WTC11 (cell line): ENCODE results near the gene ZFYVE28.

Source experiments
- CTCF ChIP-seq: fragments of 200-600 bp; IDR thresholded peaks from 2 replicates; pipeline ENCODE4 v1.8.0; 2022; ENCODE audit warnings: antibody characterized with exemption
- ETV6 ChIP-seq: sonication (generic); formaldehyde crosslinking; IDR thresholded peaks from 2 replicates; pipeline ENCODE4 v1.8.1; 2022; ENCODE audit warnings: mild to moderate bottlenecking, missing genetic modification reagents
- NFE2L1 ChIP-seq: sonication (generic); formaldehyde crosslinking; IDR thresholded peaks from 2 replicates; pipeline ENCODE4 v1.8.1; 2023; ENCODE audit warnings: missing genetic modification reagents
- NR3C1 ChIP-seq: sonication (generic); formaldehyde crosslinking; conservative IDR thresholded peaks from 2 replicates; pipeline ENCODE4 v1.8.1; 2023; ENCODE audit warnings: low read depth, mild to moderate bottlenecking, missing genetic modification reagents
- SP1 ChIP-seq: sonication (generic); formaldehyde crosslinking; conservative IDR thresholded peaks from 2 replicates; pipeline ENCODE4 v1.8.1; 2022; ENCODE audit warnings: missing genetic modification reagents

- TF ChIP-seq NR3C1 (CRISPR knock-in tag) (no peak), ETV6 (CRISPR knock-in tag) (no peak), SP1 (CRISPR knock-in tag) (no peak), NFE2L1 (no peak), CTCF (no peak)
Measured at GRCh38 chr4:2335729-2336101, 82.7 kb downstream of the ZFYVE28 start.
